Activated CD8-positive, alpha-beta memory T cell treated with anti-CD3 and anti-CD28 coated beads, Interleukin-2, amount 50 U/mL, for 4 hours (primary cell): ENCODE data around the gene NADSYN1.
"Not testable (repeated sequence)": the region's sequence is repeated elsewhere in the genome, so short reads cannot be mapped to it uniquely, and the experiment has no call there.

ENCODE experiments used
- DNase-seq: peaks from one replicate; pipeline ENCODE4 v3.0.0-alpha.2; 2020

NADSYN1 gene

GRCh38 chr11:71527576-71528210, 74.7 kb downstream of the NADSYN1 start:
- DNase-seq, result no peak

GRCh38 chr11:71530602-71531001, 77.6 kb downstream of the NADSYN1 start:
- DNase-seq, result no peak

- DNase-seq, result no peak
Measured at GRCh38 chr11:71532036-71532610, 79.1 kb downstream of the NADSYN1 start.

GRCh38 chr11:71534711-71535608, 82.0 kb downstream of the NADSYN1 start:
- DNase-seq, result not testable (repeated sequence)

GRCh38 chr11:71535825-71536224, 82.8 kb downstream of the NADSYN1 start:
- no peak for DNase-seq

- no peak for DNase-seq
Measured at GRCh38 chr11:71537537-71537936, 84.5 kb downstream of the NADSYN1 start.

- DNase-seq, result not testable (repeated sequence)
Measured at GRCh38 chr11:71537977-71538665, 85.1 kb downstream of the NADSYN1 start, which contains the start of gene KRTAP5-8. Gene KRTAP5-8, plus strand, starts transcription at chr11:71538025. Its CDS starts 31 bp downstream, at chr11:71538056.

- DNase-seq, result no peak
Measured at GRCh38 chr11:71538666-71538990, 85.6 kb downstream of the NADSYN1 start.

- DNase-seq, result no peak
Measured at GRCh38 chr11:71539017-71539416, 86.0 kb downstream of the NADSYN1 start.

- DNase-seq, result not testable (repeated sequence)
Measured at GRCh38 chr11:71539971-71540370, 87.0 kb downstream of the NADSYN1 start.

GRCh38 chr11:71540521-71541304, 87.7 kb downstream of the NADSYN1 start:
- not testable (repeated sequence) for DNase-seq

GRCh38 chr11:71542382-71542781, 89.4 kb downstream of the NADSYN1 start:
- no peak for DNase-seq

- DNase-seq, result no peak
Measured at GRCh38 chr11:71542879-71543777, 90.1 kb downstream of the NADSYN1 start.

GRCh38 chr11:71543866-71544265, 90.9 kb downstream of the NADSYN1 start:
- DNase-seq, result no peak

GRCh38 chr11:71544525-71545214, 91.7 kb downstream of the NADSYN1 start:
- no peak for DNase-seq

GRCh38 chr11:71545405-71545966, 92.5 kb downstream of the NADSYN1 start:
- no peak for DNase-seq

GRCh38 chr11:71548120-71548519, 95.1 kb downstream of the NADSYN1 start, which contains the start of gene KRTAP5-9:
Gene KRTAP5-9, plus strand, starts transcription at chr11:71548420. Its CDS starts 238 bp downstream, at chr11:71548658.
- no peak for DNase-seq

- DNase-seq, result no peak
Measured at GRCh38 chr11:71548716-71549151, 95.7 kb downstream of the NADSYN1 start.
